ENCODE data around the gene PGBD4.

- TF ChIP-seq CTCF (IDR thresholded peaks at IDR 0.05) (no peak), ZFX (IDR thresholded peaks at IDR 0.05; ENCODE audit: borderline replicate concordance) (no peak)
Measured at GRCh38 chr15:34059476-34059875, 42.4 kb upstream of the PGBD4 start.

All from 22Rv1 (cell line).